ENCODE results near the gene REC114. TPM values are rescaled to one million over a fixed set of nuclear protein-coding genes. Genes with fewer than 3 reads are reported as not detected.

The REC114 gene
- total and polyA plus RNA-seq, 2 experiments from 2014 or later = not detected

DNA sequence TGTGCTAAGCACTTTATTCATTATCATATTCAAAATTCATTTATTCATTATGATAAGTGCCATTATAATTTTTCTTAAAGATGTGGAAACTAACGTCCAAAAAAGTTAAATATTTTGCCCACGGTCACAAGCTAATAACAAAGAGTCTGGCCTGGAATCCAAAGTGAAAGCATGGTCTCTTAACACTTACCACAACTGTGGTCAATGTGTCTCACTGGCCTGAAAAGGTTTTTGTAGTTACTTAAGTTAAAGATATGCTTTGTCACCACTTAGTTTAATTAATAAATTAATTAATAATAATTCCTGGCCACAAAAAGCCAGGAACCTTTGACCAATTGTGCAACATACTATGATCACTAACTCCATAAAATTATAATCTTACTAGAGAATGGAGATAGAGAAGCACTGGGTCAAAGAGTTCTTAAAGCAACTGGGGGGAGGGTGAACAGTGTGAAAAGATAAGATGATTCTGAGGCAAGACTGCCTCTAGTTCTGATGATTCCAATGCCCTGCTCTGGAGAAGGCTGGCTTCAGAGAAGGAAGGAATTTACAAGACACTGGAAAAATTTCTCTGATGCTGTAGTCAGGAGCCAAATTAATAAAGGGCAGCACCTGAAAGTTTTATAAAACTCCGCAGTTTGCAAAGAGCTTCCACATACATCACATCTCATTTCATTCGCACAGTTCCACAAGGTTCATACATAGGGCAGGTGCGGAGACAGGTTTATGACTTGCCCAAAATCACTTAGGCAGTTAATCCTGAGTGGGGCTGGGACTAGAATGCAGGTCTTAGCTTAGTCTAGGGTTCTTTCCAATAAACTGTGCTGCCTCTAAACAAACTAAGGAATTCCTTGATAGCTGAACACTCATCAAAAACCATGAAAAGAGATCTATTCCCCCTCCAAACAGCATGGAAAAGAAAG lies 157.7 kb downstream of the REC114 start:
- H4K20me1 ChIP-seq (replicated peaks; ENCODE audit: insufficient read depth) = peaks cover 83% of the 10 kb centered on the region
- no peak for DNase-seq (ENCODE audit: low spot score)
- Mint-ChIP-seq H3K27ac (no peak overlapping the region), H3K36me3 (ENCODE audit: low read depth) (no peaks in the 10 kb centered on the region), H3K27me3 (ENCODE audit: insufficient read depth, low read depth, poor library complexity) (peaks cover 2% of the 10 kb centered on the region), H3K4me1 (peaks cover 48% of the 10 kb centered on the region), H3K4me3 (no peak overlapping the region), H3K9me3 (no peaks in the 10 kb centered on the region)
- no peak for ATAC-seq
- peaks cover 9% of the 10 kb centered on the region; the same call in 1 of the 2 replicates for H3K36me3 ChIP-seq (ENCODE audit: insufficient read depth)
- H3K4me3 ChIP-seq = 0 out of 2 replicates have a peak overlapping the region, but pooled peaks have one; percentile 44
- H3K27me3 ChIP-seq (ENCODE audit: insufficient read depth) = no peaks in the 10 kb centered on the region
- H3K79me2 ChIP-seq (replicated peaks; ENCODE audit: insufficient read depth) = peaks cover 100% of the 10 kb centered on the region
- H3F3A ChIP-seq (replicated peaks; ENCODE audit: low read depth) = 0 out of 2 replicates have a peak, but pooled peaks cover 2% of the 10 kb centered on the region
- peaks cover 76% of the 10 kb centered on the region for H3K4me1 ChIP-seq (ENCODE audit: insufficient read depth)
- no peak overlapping the region for H2AFZ ChIP-seq
- TF ChIP-seq ZNF114 (CRISPR knock-in tag; IDR thresholded peaks at IDR 0.05) = no peak
- no peak for TF ChIP-seq EZH2 (IDR thresholded peaks at IDR 0.05; ENCODE audit: low read depth, unreplicated experiment)
- TF ChIP-seq, protein P1, sequence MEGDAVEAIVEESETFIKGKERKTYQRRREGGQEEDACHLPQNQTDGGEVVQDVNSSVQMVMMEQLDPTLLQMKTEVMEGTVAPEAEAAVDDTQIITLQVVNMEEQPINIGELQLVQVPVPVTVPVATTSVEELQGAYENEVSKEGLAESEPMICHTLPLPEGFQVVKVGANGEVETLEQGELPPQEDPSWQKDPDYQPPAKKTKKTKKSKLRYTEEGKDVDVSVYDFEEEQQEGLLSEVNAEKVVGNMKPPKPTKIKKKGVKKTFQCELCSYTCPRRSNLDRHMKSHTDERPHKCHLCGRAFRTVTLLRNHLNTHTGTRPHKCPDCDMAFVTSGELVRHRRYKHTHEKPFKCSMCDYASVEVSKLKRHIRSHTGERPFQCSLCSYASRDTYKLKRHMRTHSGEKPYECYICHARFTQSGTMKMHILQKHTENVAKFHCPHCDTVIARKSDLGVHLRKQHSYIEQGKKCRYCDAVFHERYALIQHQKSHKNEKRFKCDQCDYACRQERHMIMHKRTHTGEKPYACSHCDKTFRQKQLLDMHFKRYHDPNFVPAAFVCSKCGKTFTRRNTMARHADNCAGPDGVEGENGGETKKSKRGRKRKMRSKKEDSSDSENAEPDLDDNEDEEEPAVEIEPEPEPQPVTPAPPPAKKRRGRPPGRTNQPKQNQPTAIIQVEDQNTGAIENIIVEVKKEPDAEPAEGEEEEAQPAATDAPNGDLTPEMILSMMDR (conservative IDR thresholded peaks at IDR 0.05; ENCODE audit: low read depth in 2 of 2) = no peak
- TF ChIP-seq JUNB (IDR thresholded peaks at IDR 0.05; ENCODE audit: unreplicated experiment) = no peak
- no peak for TF ChIP-seq EZH2phosphoT487 (IDR thresholded peaks at IDR 0.05; ENCODE audit: unreplicated experiment)
- TF ChIP-seq POLR2AphosphoS5 (IDR thresholded peaks at IDR 0.05; ENCODE audit: low read depth) = no peak
- TF ChIP-seq, protein P2, sequence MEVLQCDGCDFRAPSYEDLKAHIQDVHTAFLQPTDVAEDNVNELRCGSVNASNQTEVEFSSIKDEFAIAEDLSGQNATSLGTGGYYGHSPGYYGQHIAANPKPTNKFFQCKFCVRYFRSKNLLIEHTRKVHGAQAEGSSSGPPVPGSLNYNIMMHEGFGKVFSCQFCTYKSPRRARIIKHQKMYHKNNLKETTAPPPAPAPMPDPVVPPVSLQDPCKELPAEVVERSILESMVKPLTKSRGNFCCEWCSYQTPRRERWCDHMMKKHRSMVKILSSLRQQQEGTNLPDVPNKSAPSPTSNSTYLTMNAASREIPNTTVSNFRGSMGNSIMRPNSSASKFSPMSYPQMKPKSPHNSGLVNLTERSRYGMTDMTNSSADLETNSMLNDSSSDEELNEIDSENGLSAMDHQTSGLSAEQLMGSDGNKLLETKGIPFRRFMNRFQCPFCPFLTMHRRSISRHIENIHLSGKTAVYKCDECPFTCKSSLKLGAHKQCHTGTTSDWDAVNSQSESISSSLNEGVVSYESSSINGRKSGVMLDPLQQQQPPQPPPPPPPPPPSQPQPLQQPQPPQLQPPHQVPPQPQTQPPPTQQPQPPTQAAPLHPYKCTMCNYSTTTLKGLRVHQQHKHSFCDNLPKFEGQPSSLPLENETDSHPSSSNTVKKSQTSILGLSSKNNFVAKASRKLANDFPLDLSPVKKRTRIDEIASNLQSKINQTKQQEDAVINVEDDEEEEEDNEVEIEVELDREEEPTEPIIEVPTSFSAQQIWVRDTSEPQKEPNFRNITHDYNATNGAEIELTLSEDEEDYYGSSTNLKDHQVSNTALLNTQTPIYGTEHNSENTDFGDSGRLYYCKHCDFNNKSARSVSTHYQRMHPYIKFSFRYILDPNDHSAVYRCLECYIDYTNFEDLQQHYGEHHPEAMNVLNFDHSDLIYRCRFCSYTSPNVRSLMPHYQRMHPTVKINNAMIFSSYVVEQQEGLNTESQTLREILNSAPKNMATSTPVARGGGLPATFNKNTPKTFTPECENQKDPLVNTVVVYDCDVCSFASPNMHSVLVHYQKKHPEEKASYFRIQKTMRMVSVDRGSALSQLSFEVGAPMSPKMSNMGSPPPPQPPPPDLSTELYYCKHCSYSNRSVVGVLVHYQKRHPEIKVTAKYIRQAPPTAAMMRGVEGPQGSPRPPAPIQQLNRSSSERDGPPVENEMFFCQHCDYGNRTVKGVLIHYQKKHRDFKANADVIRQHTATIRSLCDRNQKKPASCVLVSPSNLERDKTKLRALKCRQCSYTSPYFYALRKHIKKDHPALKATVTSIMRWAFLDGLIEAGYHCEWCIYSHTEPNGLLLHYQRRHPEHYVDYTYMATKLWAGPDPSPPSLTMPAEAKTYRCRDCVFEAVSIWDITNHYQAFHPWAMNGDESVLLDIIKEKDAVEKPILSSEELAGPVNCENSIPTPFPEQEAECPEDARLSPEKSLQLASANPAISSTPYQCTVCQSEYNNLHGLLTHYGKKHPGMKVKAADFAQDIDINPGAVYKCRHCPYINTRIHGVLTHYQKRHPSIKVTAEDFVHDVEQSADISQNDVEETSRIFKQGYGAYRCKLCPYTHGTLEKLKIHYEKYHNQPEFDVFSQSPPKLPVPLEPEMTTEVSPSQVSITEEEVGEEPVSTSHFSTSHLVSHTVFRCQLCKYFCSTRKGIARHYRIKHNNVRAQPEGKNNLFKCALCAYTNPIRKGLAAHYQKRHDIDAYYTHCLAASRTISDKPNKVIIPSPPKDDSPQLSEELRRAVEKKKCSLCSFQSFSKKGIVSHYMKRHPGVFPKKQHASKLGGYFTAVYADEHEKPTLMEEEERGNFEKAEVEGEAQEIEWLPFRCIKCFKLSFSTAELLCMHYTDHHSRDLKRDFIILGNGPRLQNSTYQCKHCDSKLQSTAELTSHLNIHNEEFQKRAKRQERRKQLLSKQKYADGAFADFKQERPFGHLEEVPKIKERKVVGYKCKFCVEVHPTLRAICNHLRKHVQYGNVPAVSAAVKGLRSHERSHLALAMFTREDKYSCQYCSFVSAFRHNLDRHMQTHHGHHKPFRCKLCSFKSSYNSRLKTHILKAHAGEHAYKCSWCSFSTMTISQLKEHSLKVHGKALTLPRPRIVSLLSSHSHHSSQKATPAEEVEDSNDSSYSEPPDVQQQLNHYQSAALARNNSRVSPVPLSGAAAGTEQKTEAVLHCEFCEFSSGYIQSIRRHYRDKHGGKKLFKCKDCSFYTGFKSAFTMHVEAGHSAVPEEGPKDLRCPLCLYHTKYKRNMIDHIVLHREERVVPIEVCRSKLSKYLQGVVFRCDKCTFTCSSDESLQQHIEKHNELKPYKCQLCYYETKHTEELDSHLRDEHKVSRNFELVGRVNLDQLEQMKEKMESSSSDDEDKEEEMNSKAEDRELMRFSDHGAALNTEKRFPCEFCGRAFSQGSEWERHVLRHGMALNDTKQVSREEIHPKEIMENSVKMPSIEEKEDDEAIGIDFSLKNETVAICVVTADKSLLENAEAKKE (CRISPR knock-in tag; IDR thresholded peaks at IDR 0.05) = no peak
- no peak for TF ChIP-seq ZNF331 (CRISPR knock-in tag; IDR thresholded peaks at IDR 0.05; ENCODE audit: low read depth)
- TF ChIP-seq, protein P3, sequence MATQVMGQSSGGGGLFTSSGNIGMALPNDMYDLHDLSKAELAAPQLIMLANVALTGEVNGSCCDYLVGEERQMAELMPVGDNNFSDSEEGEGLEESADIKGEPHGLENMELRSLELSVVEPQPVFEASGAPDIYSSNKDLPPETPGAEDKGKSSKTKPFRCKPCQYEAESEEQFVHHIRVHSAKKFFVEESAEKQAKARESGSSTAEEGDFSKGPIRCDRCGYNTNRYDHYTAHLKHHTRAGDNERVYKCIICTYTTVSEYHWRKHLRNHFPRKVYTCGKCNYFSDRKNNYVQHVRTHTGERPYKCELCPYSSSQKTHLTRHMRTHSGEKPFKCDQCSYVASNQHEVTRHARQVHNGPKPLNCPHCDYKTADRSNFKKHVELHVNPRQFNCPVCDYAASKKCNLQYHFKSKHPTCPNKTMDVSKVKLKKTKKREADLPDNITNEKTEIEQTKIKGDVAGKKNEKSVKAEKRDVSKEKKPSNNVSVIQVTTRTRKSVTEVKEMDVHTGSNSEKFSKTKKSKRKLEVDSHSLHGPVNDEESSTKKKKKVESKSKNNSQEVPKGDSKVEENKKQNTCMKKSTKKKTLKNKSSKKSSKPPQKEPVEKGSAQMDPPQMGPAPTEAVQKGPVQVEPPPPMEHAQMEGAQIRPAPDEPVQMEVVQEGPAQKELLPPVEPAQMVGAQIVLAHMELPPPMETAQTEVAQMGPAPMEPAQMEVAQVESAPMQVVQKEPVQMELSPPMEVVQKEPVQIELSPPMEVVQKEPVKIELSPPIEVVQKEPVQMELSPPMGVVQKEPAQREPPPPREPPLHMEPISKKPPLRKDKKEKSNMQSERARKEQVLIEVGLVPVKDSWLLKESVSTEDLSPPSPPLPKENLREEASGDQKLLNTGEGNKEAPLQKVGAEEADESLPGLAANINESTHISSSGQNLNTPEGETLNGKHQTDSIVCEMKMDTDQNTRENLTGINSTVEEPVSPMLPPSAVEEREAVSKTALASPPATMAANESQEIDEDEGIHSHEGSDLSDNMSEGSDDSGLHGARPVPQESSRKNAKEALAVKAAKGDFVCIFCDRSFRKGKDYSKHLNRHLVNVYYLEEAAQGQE (IDR thresholded peaks at IDR 0.05; ENCODE audit: unreplicated experiment) = no peak
- TF ChIP-seq, protein P4, sequence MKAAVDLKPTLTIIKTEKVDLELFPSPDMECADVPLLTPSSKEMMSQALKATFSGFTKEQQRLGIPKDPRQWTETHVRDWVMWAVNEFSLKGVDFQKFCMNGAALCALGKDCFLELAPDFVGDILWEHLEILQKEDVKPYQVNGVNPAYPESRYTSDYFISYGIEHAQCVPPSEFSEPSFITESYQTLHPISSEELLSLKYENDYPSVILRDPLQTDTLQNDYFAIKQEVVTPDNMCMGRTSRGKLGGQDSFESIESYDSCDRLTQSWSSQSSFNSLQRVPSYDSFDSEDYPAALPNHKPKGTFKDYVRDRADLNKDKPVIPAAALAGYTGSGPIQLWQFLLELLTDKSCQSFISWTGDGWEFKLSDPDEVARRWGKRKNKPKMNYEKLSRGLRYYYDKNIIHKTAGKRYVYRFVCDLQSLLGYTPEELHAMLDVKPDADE (IDR thresholded peaks at IDR 0.05) = no peak
- TF ChIP-seq NANOG (IDR thresholded peaks at IDR 0.05; ENCODE audit: borderline replicate concordance) = no peak
- no peak for TF ChIP-seq STAT1 (IDR thresholded peaks at IDR 0.05; ENCODE audit: unreplicated experiment)
- no peak for TF ChIP-seq CREB1 (CRISPR knock-in tag; IDR thresholded peaks at IDR 0.05; ENCODE audit: low read depth)
- no peaks in the 10 kb centered on the region for H3K9me2 ChIP-seq (ENCODE audit: insufficient read depth)
- H3K4me2 ChIP-seq = peak overlapping the region; percentile 79
- peak overlapping the region; percentile 77; the same call in 1 of the 2 replicates for H3K27ac ChIP-seq (ENCODE audit: low read depth)
